Heart right ventricle (tissue), 16 donors: Measurements from ENCODE around the gene GPR146. TPM values are rescaled to one million over a fixed set of nuclear protein-coding genes. Genes with fewer than 3 reads are reported as not detected.

Source experiments
- ATAC-seq, 8 donors: fragments of 200-7000 bp; cut with Tn5 transposase; one replicate each; pipeline ENCODE4 v1.9.1; 2020; ENCODE audit warnings: mild to moderate bottlenecking in 8 of 8, moderate library complexity in 8 of 8, moderate number of reproducible peaks in 1 of 8
- DNase-seq, 2 donors: peaks; one replicate each; pipeline ENCODE4 v3.0.0-alpha.2; 2020
- H3K27ac ChIP-seq, 10 donors: fragments of 200-600 bp; sonication (generic) in 2 of 10; one replicate each; pipeline versions ENCODE4 v1.5.0 to v1.8.0; 2020 to 2022; ENCODE audit warnings: mild to moderate bottlenecking in 3 of 10
- H3K27me3 ChIP-seq, 7 donors: fragments of 200-600 bp; one replicate each; pipeline ENCODE4 v1.8.0; 2021 to 2022; ENCODE audit warnings: mild to moderate bottlenecking in 2 of 7
- H3K36me3 ChIP-seq, 9 donors: fragments of 200-600 bp; sonication (generic) in 1 of 9; one replicate each; pipeline versions ENCODE4 v1.5.0 to v1.8.0; 2020 to 2022; ENCODE audit warnings: mild to moderate bottlenecking in 2 of 9
- H3K4me1 ChIP-seq, 9 donors: fragments of 200-600 bp; sonication (generic) in 1 of 9; one replicate each; pipeline versions ENCODE4 v1.5.0 to v1.8.0; 2020 to 2022; ENCODE audit warnings: mild to moderate bottlenecking in 4 of 9
- H3K4me3 ChIP-seq, 10 donors: fragments of 200-600 bp; sonication (generic) in 2 of 10; one replicate each; pipeline versions ENCODE4 v1.5.0 to v1.8.0; 2020 to 2022; ENCODE audit warnings: mild to moderate bottlenecking in 7 of 10, moderate library complexity in 2 of 10
- H3K9me3 ChIP-seq, 11 donors: fragments of 200-600 bp in 10 of 11; sonication (generic) in 2 of 11; one replicate each; pipeline versions ENCODE4 v1.5.0 to v1.8.0; 2013 to 2022; ENCODE audit warnings: mild to moderate bottlenecking in 2 of 11, control low read depth in 1 of 11, moderate library complexity in 1 of 11
- WGBS, 2 donors: extraction: QIAGEN DNeasy Blood & Tissue Kit; methylation state at CpG; one replicate each; pipeline ENCODE4 v1.1.7; 2013; ENCODE audit warnings: inconsistent platforms in 1 of 2; 5-methylcytosine and 5-hydroxymethylcytosine counted together
- intact Hi-C, 10 donors: fragments of 100-400 bp; cut with DNase I; formaldehyde crosslinking; loops; one replicate each; pipeline versions ENCODE4 v1.11.1 to v1.14.2; 2022
- polyA plus RNA-seq, 2 donors: library from polyadenylated mRNA; stranded (reverse); fragments of 200-250 nt; gene quantifications; one replicate each; pipeline ENCODE4 v1.2.3, GENCODE V29; 2013
- total RNA-seq, 10 donors: library from RNA; stranded (reverse); fragmentation: NEBNext Ultra II Directional in 3 of 10; extraction: Animal tissue kit (Norgen Biotek cat#: 25700) in 3 of 10; gene quantifications; one replicate each; pipeline versions ENCODE4 v1.2.1 to v1.2.4, GENCODE V29; 2021 to 2023
- TF ChIP-seq, protein P1 (sequence below), 9 donors: fragments of 200-600 bp; sonication (generic) in 2 of 9; IDR thresholded peaks; one replicate each; pipeline versions ENCODE4 v1.5.0 to v1.8.0; 2021 to 2022; ENCODE audit warnings: antibody characterized with exemption in 9 of 9, mild to moderate bottlenecking in 5 of 9, moderate library complexity in 1 of 9
- donor health status: Arrhythmogenic right ventricular cardiomyopathy.
- donor health status: ischemic (EF 13 %, LVEDD 7.1; RV severe dilation, severe dysfunction).
- donor health status: healthy with polysubstance abuse.
- donor health status: DM: no; HTN: yes; CAD: no.
- donor health status: DM: no; HTN: no; CAD: no.
- donor health status: ischemic (EF 25% LVEDD 6.9; RV normal size, moderate dysfunction).
- donor health status: ischemic (EF 25% LVEDD 5.7; RV mildly dilated, moderate dysfunction).
- donor health status: healthy.
- donor health status: DM: yes; HTN: yes; CAD: no.
- donor health status: Ischemic cardiomyopathy.
- donor health status: ischemic (EF 35%, LVEDD 5.7; RV mildly dilated, moderate dysfunction).
- donor health status: nonischemic (EF 11% LVEDD 7.7; RV severe dilation, severe dysfunction).
- donor health status: DM: yes; HTN: yes; CAD: no.
- donor health status: PGD.
- donor health status: ischemic (EF 29% LVEDD 5.4; RV normal size, mild dysfunction).
- donor health status: nonischemic (EF 23%, LVEDD 6.1; RV moderate dilation, normal function).

The GPR146 gene
- total and polyA plus RNA-seq, 12 donors, result 13.3 to 34.5 (median 22.7) TPM

DNA sequence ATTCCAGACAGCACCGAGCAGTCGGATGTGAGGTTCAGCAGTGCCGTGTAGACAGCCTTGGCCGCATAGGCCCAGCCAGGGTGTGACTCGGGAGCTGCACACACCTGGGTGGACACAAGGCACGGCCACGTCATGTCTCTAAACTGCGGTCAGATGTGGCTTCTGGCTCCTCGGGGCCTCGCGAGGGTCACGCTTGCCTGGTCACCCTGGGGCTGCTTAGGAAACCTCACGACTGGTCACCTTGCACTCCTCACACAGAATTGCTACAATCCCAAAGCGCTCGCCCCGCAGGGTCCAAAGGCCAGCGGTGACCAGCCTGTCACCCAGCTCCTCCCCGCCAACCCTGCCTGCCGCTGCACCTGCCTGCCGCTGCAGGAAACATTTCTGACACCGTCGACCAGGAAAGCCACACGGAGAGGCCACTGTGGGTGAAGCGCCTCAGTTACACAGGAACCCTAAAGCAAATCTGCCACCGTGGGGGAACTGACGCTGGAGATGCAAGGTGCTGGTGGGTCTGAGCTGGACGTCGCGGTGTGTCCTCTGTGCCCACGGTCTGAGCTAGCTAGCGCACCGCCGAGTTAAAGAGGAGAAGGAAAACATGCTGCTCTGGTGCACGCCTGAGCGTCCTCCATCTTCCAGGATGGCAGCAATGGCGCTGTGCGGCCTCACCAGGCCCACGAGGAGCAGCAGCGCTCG, 48.6 kb downstream of the GPR146 start:
- Histone ChIP-seq H3K4me3 (no peak overlapping the region), H3K4me1 (peaks cover 4 to 24% (median 12%) of the 10 kb centered on the region in 9 donors), H3K9me3 (no peaks in the 10 kb centered on the region), H3K27me3 (no peaks in the 10 kb centered on the region), H3K36me3 (peaks cover 0 to 34% (median 8%) of the 10 kb centered on the region in 9 donors), H3K27ac (no peak overlapping the region)
- TF ChIP-seq, protein P1, sequence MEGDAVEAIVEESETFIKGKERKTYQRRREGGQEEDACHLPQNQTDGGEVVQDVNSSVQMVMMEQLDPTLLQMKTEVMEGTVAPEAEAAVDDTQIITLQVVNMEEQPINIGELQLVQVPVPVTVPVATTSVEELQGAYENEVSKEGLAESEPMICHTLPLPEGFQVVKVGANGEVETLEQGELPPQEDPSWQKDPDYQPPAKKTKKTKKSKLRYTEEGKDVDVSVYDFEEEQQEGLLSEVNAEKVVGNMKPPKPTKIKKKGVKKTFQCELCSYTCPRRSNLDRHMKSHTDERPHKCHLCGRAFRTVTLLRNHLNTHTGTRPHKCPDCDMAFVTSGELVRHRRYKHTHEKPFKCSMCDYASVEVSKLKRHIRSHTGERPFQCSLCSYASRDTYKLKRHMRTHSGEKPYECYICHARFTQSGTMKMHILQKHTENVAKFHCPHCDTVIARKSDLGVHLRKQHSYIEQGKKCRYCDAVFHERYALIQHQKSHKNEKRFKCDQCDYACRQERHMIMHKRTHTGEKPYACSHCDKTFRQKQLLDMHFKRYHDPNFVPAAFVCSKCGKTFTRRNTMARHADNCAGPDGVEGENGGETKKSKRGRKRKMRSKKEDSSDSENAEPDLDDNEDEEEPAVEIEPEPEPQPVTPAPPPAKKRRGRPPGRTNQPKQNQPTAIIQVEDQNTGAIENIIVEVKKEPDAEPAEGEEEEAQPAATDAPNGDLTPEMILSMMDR (IDR thresholded peaks at IDR 0.05), result no peak
- ATAC-seq (no peak), DNase-seq (no peak)
- WGBS, 2 donors, result 94% methylated on average over 40 of the region's 40 CpGs
- intact Hi-C loops, result no loop called here

DNA sequence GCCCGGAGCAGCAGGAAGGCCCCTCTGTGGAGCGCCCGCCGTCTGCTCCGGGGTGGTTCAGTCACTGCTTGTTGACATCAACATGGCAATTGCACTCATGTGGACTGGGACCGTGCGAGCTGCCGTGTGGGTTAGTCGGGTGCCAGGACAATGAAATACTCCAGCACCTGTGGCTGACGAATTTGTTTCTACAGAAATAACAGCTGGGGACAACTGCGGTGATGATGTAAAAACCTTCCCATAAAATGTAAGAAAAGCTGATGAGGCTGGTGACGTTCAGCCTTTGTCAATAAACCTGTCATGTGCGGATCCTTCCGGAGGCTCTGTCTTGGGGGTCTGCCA, 49.1 kb downstream of the GPR146 start:
- Histone ChIP-seq H3K4me1 (peaks cover 0 to 18% (median 9%) of the 10 kb centered on the region in 9 donors), H3K4me3 (no peak overlapping the region), H3K27me3 (no peaks in the 10 kb centered on the region), H3K36me3 (peaks cover 0 to 34% (median 8%) of the 10 kb centered on the region in 9 donors), H3K27ac (no peak overlapping the region), H3K9me3 (no peaks in the 10 kb centered on the region)
- DNase-seq, result no peak
- intact Hi-C loops, result no loop called here
- WGBS, 2 donors, result 79 to 86% methylated on average over 14 of the region's 14 CpGs
- ATAC-seq, result no peak
- TF ChIP-seq, protein P1 (IDR thresholded peaks at IDR 0.05), result no peak

DNA sequence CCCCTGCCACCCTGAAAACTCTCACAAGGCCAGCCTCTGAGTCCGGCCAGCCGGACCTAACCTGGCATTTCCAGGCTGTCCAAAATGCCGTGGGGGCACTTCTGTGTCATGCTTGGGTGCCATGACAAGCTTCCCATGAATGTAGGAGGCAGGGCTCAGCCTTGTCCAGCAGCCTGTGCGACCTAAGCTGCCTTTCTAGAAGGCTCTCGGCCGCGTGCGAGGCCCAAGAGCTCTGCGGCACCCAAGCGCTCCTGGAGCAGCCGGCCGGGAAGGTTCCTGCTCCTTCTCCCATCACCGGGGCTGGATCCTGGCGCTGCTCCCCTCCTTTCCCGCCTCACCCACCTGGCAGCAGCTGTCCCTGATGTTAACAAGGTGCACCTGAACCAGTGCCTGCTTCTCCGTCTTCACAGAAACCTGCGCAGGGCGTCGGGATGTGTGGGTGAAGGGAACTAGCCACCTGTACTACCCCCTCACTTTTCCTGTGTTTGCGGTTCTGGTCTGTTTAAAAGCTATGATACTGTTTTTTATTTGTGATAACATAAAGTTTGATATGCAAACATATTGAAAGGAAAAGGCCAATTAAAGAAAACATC, 49.7 kb downstream of the GPR146 start:
- Histone ChIP-seq H3K36me3 (peaks cover 0 to 38% (median 8%) of the 10 kb centered on the region in 9 donors), H3K4me3 (no peak overlapping the region), H3K27me3 (no peaks in the 10 kb centered on the region), H3K4me1 (peaks cover 0 to 16% (median 9%) of the 10 kb centered on the region in 9 donors), H3K9me3 (no peaks in the 10 kb centered on the region), H3K27ac (no peak overlapping the region)
- ATAC-seq (no peak), DNase-seq (no peak)
- TF ChIP-seq, protein P1 (IDR thresholded peaks at IDR 0.05), result no peak
- WGBS, 2 donors, result 92 to 95% methylated on average over 20 of the region's 20 CpGs
- intact Hi-C loops, result no loop called here

DNA sequence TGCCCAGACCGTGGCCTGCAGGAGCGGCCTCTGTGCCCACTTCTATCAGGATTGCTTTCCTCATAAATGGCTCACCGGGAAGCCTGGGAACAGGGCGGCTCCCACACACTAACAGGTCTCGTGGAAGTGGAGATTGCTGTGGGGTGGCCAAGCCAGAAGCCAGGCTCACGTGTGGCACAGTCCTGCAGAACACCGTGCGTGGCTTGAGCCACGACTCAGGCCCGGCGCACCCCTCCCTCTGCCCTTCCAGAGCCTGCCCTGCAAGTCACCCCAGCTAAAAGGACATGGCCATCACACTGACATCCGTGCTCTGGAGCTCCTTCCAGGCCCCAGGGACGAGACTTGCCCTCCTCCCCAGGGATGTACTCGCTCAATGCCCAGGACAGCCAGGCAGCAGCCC, 50.5 kb downstream of the GPR146 start:
- ATAC-seq (no peak), DNase-seq (no peak)
- H3K9me3 ChIP-seq, result no peaks in the 10 kb centered on the region
- H3K27ac ChIP-seq, result no peak overlapping the region
- intact Hi-C loops, result no loop called here
- H3K27me3 ChIP-seq, result no peaks in the 10 kb centered on the region
- H3K4me3 ChIP-seq, result no peak overlapping the region
- WGBS, 2 donors, result 76 to 79% methylated on average over 14 of the region's 14 CpGs
- TF ChIP-seq, protein P1 (IDR thresholded peaks at IDR 0.05), result no peak
- peaks cover 0 to 38% (median 8%) of the 10 kb centered on the region in 9 donors for H3K36me3 ChIP-seq
- peaks cover 0 to 16% (median 9%) of the 10 kb centered on the region in 9 donors for H3K4me1 ChIP-seq
